ENCODE measurements around the gene PHPT1.

Gene PHPT1

GRCh38 chr9:136847826-136848392 lies 1.3 kb upstream of the PHPT1 start:
- DNase-seq (ENCODE audit: low read depth in 2 of 2), result peak; percentile 80 to 87

- no peak for DNase-seq (ENCODE audit: low read depth in 2 of 2)
These were observed 694 bp upstream of the PHPT1 start for GRCh38 chr9:136848393-136849037.

GRCh38 chr9:136849960-136850865 lies 1.0 kb downstream of the PHPT1 start:
- DNase-seq (ENCODE audit: low read depth in 2 of 2), result no peak

- DNase-seq (ENCODE audit: low read depth in 2 of 2), result no peak
These were observed 1.9 kb downstream of the PHPT1 start for GRCh38 chr9:136850866-136851775.

- no peak for DNase-seq (ENCODE audit: low read depth in 2 of 2)
These were observed 2.9 kb downstream of the PHPT1 start, which contains the start of gene MAMDC4 for GRCh38 chr9:136851941-136852663. Gene MAMDC4, plus strand, starts transcription at chr9:136852346. Its CDS starts 71 bp downstream, at chr9:136852417.

GRCh38 chr9:136852664-136853595 lies 3.7 kb downstream of the PHPT1 start:
- no peak for DNase-seq (ENCODE audit: low read depth in 2 of 2)

- DNase-seq (ENCODE audit: low read depth in 2 of 2), result no peak
These were observed 4.4 kb downstream of the PHPT1 start for GRCh38 chr9:136853596-136854112.

- DNase-seq (ENCODE audit: low read depth in 2 of 2), result no peak
These were observed 5.1 kb downstream of the PHPT1 start for GRCh38 chr9:136854113-136854841.

- no peak for DNase-seq (ENCODE audit: low read depth in 2 of 2)
These were observed 5.7 kb downstream of the PHPT1 start for GRCh38 chr9:136854842-136855460.

GRCh38 chr9:136855461-136856078 lies 6.4 kb downstream of the PHPT1 start:
- no peak for DNase-seq (ENCODE audit: low read depth in 2 of 2)

- DNase-seq (ENCODE audit: low read depth in 2 of 2), result no peak
These were observed 6.9 kb downstream of the PHPT1 start for GRCh38 chr9:136856079-136856476.

GRCh38 chr9:136856541-136857141 lies 7.4 kb downstream of the PHPT1 start:
- no peak for DNase-seq (ENCODE audit: low read depth in 2 of 2)

GRCh38 chr9:136857166-136857565 lies 8.0 kb downstream of the PHPT1 start:
- no peak for DNase-seq (ENCODE audit: low read depth in 2 of 2)

GRCh38 chr9:136857581-136858412 lies 8.6 kb downstream of the PHPT1 start:
- no peak for DNase-seq (ENCODE audit: low read depth in 2 of 2)

GRCh38 chr9:136858452-136858843 lies 9.2 kb downstream of the PHPT1 start:
- DNase-seq (ENCODE audit: low read depth in 2 of 2), result no peak

Data from stimulated activated CD4-positive, alpha-beta T cell treated with anti-CD3 and anti-CD28 coated beads, Interleukin-4, amount 100 ng/mL, for 48 hours (primary cell).